NCI-H774 (cell line): Measurements from ENCODE around the gene CSDE1.
"Not testable (repeated sequence)": the region's sequence is repeated elsewhere in the genome, so short reads cannot be mapped to it uniquely, and the experiment has no call there.

Experiments
- DNase-seq: peaks from one replicate; lab custom pipeline; 2025; lab: John Stamatoyannopoulos, UW

The CSDE1 gene

GRCh38 chr1:114757455-114758255, at the start of gene CSDE1:
TSS of gene CSDE1 (minus strand) at chr1:114757984. CDS start at chr1:114739890, 18,094 bp downstream.
- peak; percentile 96 for DNase-seq

- DNase-seq: not testable (repeated sequence)
Measured at GRCh38 chr1:114804449-114804848, 46.7 kb upstream of the CSDE1 start.

- no peak for DNase-seq
Measured at GRCh38 chr1:114803001-114803400, 45.2 kb upstream of the CSDE1 start.

- DNase-seq: no peak
Measured at GRCh38 chr1:114794038-114794437, 36.3 kb upstream of the CSDE1 start.

- not testable (repeated sequence) for DNase-seq
Measured at GRCh38 chr1:114790581-114790980, 32.8 kb upstream of the CSDE1 start.

GRCh38 chr1:114786440-114786839, 28.7 kb upstream of the CSDE1 start:
- DNase-seq: not testable (repeated sequence)

- no peak for DNase-seq
Measured at GRCh38 chr1:114782476-114782875, 24.7 kb upstream of the CSDE1 start.

GRCh38 chr1:114780344-114781226, 22.8 kb upstream of the CSDE1 start, which contains the start of gene SIKE1:
TSS of gene SIKE1 (minus strand) at chr1:114780685. CDS start at chr1:114780607, 78 bp downstream.
- DNase-seq: peak; percentile 88

GRCh38 chr1:114779722-114780121, 21.9 kb upstream of the CSDE1 start:
- DNase-seq: no peak

GRCh38 chr1:114776726-114777125, 18.9 kb upstream of the CSDE1 start:
- DNase-seq: not testable (repeated sequence)

- DNase-seq: no peak
Measured at GRCh38 chr1:114771992-114772391, 14.2 kb upstream of the CSDE1 start.

- DNase-seq: no peak
Measured at GRCh38 chr1:114770989-114771388, 13.2 kb upstream of the CSDE1 start.

- DNase-seq: no peak
Measured at GRCh38 chr1:114764689-114765088, 6.9 kb upstream of the CSDE1 start.

- DNase-seq: no peak
Measured at GRCh38 chr1:114758256-114758832, 560 bp upstream of the CSDE1 start.

GRCh38 chr1:114756949-114757454, 782 bp downstream of the CSDE1 start:
- no peak for DNase-seq

- DNase-seq: peak; percentile 25
Measured at GRCh38 chr1:114756009-114756892, 1.5 kb downstream of the CSDE1 start.

GRCh38 chr1:114755006-114755931, 2.5 kb downstream of the CSDE1 start:
- DNase-seq: no peak

GRCh38 chr1:114753702-114754101, 4.1 kb downstream of the CSDE1 start:
- not testable (repeated sequence) for DNase-seq

GRCh38 chr1:114753143-114753542, 4.6 kb downstream of the CSDE1 start:
- DNase-seq: no peak

GRCh38 chr1:114750780-114751179, 7.0 kb downstream of the CSDE1 start:
- peak; percentile 6 for DNase-seq
